K562 (cell line): ENCODE results near the gene BDH1. TPM values are rescaled to one million over a fixed set of nuclear protein-coding genes. Genes with fewer than 3 reads are reported as not detected.
"Not testable (repeated sequence)": the region's sequence is repeated elsewhere in the genome, so short reads cannot be mapped to it uniquely, and the experiment has no call there.

ENCODE experiments used
- ATAC-seq: fragments of 200-7000 bp; cut with Tn5 transposase; 3 replicates; pipeline ENCODE4 v1.9.1; 2020; ENCODE audit warnings: moderate library complexity
- BruUV-seq: library from RNA; stranded (reverse); fragments of 400-500 nt; replicated peaks from 2 replicates; lab custom pipeline; 2021; lab: Mats Ljungman, UMichigan
- CTCF ChIA-PET: fragments of 300-600 bp; formaldehyde crosslinking; extraction: SDS; loops from one replicate; lab custom pipeline; 2021; ENCODE audit warnings: low intra/inter-chr PET ratio; lab: Yijun Ruan, JAX
- POLR2A ChIA-PET: fragments of 300-600, 350-650 bp; sonication (Branson Sonifier 250); formaldehyde crosslinking; extraction: SDS; loops from one replicate; lab custom pipeline; 2021; ENCODE audit warnings: antibody characterized with exemption, inconsistent platforms; lab: Yijun Ruan, JAX
- DNase-seq, 4 experiments: peaks; one replicate each; pipeline versions ENCODE4 v3.0.0 to v3.0.0-alpha.2; 2011 to 2018; ENCODE audit warnings: low spot score in 3 of 4, mixed read lengths in 3 of 4; ENCODE audit errors: extremely low read depth in 1 of 4
- FAIRE-seq: peaks from 2 replicates; lab custom pipeline; 2011; peaks lifted over from hg19 to GRCh38; lab: Jason Lieb, UNC
- H2AFZ ChIP-seq: 2 replicates; pipeline ENCODE4 v1.6.0; 2011; ENCODE audit warnings: low read depth, low read length, control low read depth, inconsistent platforms
- H3K27ac ChIP-seq: fragments of 200-600 bp; 3 replicates; pipeline ENCODE4 v1.8.0; 2011; ENCODE audit warnings: low read depth, mild to moderate bottlenecking, control low read depth, inconsistent platforms, low read length, moderate library complexity, mixed read lengths; ENCODE audit errors: extremely low read depth
- H3K27me3 ChIP-seq, 2 experiments: fragments of 300-600 bp in 1 of 2; 2 replicates in 1 of 2; 3 replicates in 1 of 2; pipeline versions ENCODE4 v1.6.0 to v1.8.0; 2011; ENCODE audit warnings: inconsistent platforms in 2 of 2, low read length in 2 of 2, mild to moderate bottlenecking in 1 of 2, mixed read lengths in 1 of 2, moderate library complexity in 1 of 2; ENCODE audit not compliant: control insufficient read depth in 2 of 2, insufficient read depth in 2 of 2
- H3K36me3 ChIP-seq: fragments of 300-600 bp; 3 replicates; pipeline ENCODE4 v1.8.0; 2011; ENCODE audit warnings: mild to moderate bottlenecking, low read length, inconsistent platforms; ENCODE audit not compliant: control insufficient read depth, insufficient read depth
- H3K4me1 ChIP-seq, 2 experiments: fragments of 200-600 bp in 1 of 2; replicated peaks in 1 of 2; 2 replicates in 1 of 2; 3 replicates in 1 of 2; pipeline versions ENCODE4 v1.5.1 to v1.8.0; 2011; ENCODE audit warnings: inconsistent platforms in 2 of 2, low read length in 2 of 2, mild to moderate bottlenecking in 1 of 2, mixed read lengths in 1 of 2, moderate library complexity in 1 of 2; ENCODE audit not compliant: control insufficient read depth in 2 of 2, insufficient read depth in 2 of 2
- H3K4me2 ChIP-seq: 2 replicates; pipeline ENCODE4 v1.6.1; 2011; ENCODE audit warnings: low read length, control low read depth, inconsistent platforms, mixed read lengths; ENCODE audit not compliant: insufficient read depth
- H3K4me3 ChIP-seq: fragments of 200-600 bp; sonication (generic), shearing (Covaris generic); 2 replicates; pipeline ENCODE4 v1.5.1; 2016; ENCODE audit warnings: control low read depth, inconsistent platforms
- H3K79me2 ChIP-seq: fragments of 200-600 bp; 3 replicates; pipeline ENCODE4 v1.8.0; 2011; ENCODE audit warnings: low read length, inconsistent platforms; ENCODE audit not compliant: control insufficient read depth, insufficient read depth
- H3K9ac ChIP-seq, 2 experiments: 2 replicates each; pipeline versions ENCODE4 v1.6.0 to v1.6.1; 2011; ENCODE audit warnings: low read depth in 2 of 2, low read length in 2 of 2, control low read depth in 1 of 2, inconsistent platforms in 1 of 2, mild to moderate bottlenecking in 1 of 2, mixed read lengths in 1 of 2; ENCODE audit not compliant: insufficient read depth in 1 of 2
- H3K9me1 ChIP-seq: one replicate; pipeline ENCODE4 v1.6.0; 2011; ENCODE audit warnings: inconsistent platforms, mild to moderate bottlenecking, low read length, moderate library complexity; ENCODE audit not compliant: control insufficient read depth, insufficient read depth
- H3K9me3 ChIP-seq: replicated peaks from 2 replicates; pipeline ENCODE4 v1.5.1; 2011; ENCODE audit warnings: low read depth, low read length, inconsistent platforms; ENCODE audit not compliant: control insufficient read depth, insufficient read depth
- H4K20me1 ChIP-seq: replicated peaks from 2 replicates; pipeline ENCODE4 v1.6.1; 2011; ENCODE audit warnings: low read length, inconsistent platforms, mixed read lengths; ENCODE audit not compliant: control insufficient read depth, insufficient read depth
- ETV6 ChIP-seq, 3 experiments: fragments of 150-350 bp in 1 of 3; sonication (generic) in 1 of 3; formaldehyde crosslinking in 1 of 3; IDR thresholded peaks; 2 replicates each; pipeline versions ENCODE4 v1.6.1 to v1.8.0; 2014 to 2022; ENCODE audit warnings: borderline replicate concordance in 2 of 3, low read depth in 2 of 3, antibody characterized with exemption in 1 of 3, low read length in 1 of 3, mild to moderate bottlenecking in 1 of 3, missing genetic modification reagents in 1 of 3
- WGBS: fragments of 100-300 bp; shearing (Covaris generic); methylation state at CpG from one replicate; pipeline ENCODE4 v1.1.6; 2016; ENCODE audit warnings: low coverage, mixed read lengths; ENCODE audit not compliant: insufficient coverage; ENCODE audit errors: missing lambda C conversion rate; 5-methylcytosine and 5-hydroxymethylcytosine counted together
- in situ Hi-C: fragments of 300-500 bp; cut with MboI; formaldehyde crosslinking; loops from 4 replicates; pipeline ENCODE4 v1.15.0; 2018; ENCODE audit warnings: inconsistent platforms, mixed read lengths
- intact Hi-C: fragments of 100-400 bp; cut with micrococcal nuclease; formaldehyde crosslinking; loops from 2 replicates; pipeline ENCODE4 v1.14.2; 2022
- polyA plus RNA-seq, 8 experiments: library from polyadenylated mRNA; depleted of rRNA in 4 of 8; stranded (reverse) in 5 of 8; unstranded in 3 of 8; fragments of >200 nt; fragmentation: Nextera tagmentation in 2 of 8; fragmentation: Illumina TruSeq in 1 of 8; extraction: Ambion mirVana in 2 of 8; extraction: Trizol in 1 of 8; gene quantifications; 2 replicates each; pipeline versions ENCODE4 v1.2.1 to v1.2.3, GENCODE V29; 2011 to 2014; ENCODE audit warnings: inconsistent platforms in 1 of 8, missing spikeins in 1 of 8
- total RNA-seq, 7 experiments: library from RNA; depleted of rRNA in 6 of 7; stranded (reverse); fragments of >200 nt in 6 of 7; fragmentation: Illumina TruSeq in 2 of 7; extraction: Trizol in 2 of 7; gene quantifications; 2 replicates each; pipeline versions ENCODE4 v1.2.1 to v1.2.3, GENCODE V29; 2011 to 2021; ENCODE audit warnings: low replicate concordance in 1 of 7

Gene BDH1
- total and polyA plus RNA-seq, 9 of the 15 experiments (the other 6 are each of a cell fraction or from before 2014, with no cell fraction given) = 0.07 to 0.89 (median 0.12) TPM; not detected in 3

DNA sequence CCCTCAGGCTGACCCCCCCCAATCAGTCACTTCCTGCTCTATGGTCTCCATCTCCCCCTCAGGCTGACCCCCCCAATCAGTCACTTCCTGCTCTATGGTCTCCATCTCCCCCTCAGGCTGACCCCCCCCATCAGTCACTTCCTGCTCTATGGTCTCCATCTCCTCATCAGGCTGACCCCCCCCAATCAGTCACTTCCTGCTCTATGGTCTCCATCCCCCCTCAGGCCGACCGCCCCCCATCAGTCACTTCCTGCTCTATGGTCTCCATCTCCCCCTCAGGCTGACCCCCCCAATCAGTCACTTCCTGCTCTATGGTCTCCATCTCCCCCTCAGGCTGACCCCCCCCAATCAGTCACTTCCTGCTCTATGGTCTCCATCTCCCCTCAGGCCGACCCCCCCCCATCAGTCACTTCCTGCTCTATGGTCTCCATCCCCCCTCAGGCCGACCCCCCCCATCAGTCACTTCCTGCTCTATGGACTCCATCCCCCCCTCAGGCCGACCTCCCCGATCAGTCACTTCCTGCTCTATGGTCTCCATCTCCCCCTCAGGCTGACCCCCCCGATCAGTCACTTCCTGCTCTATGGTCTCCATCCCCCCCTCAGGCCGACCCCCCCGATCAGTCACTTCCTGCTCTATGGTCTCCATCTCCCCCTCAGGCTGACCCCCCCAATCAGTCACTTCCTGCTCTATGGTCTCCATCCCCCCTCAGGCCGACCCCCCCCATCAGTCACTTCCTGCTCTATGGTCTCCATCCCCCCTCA, 37.7 kb downstream of the BDH1 start:
- H4K20me1 ChIP-seq; H3K4me2 ChIP-seq; H2AFZ ChIP-seq; H3K27ac ChIP-seq; TF ChIP-seq ETV6 (CRISPR knock-in tag; IDR thresholded peaks at IDR 0.05; ENCODE audit: borderline replicate concordance): not testable (repeated sequence)
- in situ Hi-C loops = loop anchor here (25.0 kb wide), 2 partner anchors 256 to 531 kb away; no protein-coding TSS in a partner anchor
- H3K27me3 ChIP-seq = peaks cover 12 to 39% of the 10 kb centered on the region in 2 experiments; a peak in 4 of 5 replicates
- peak in 1 of 2 experiments; percentile 35; a peak in 1 of 4 replicates for TF ChIP-seq ETV6 (IDR thresholded peaks at IDR 0.05; ENCODE audit: borderline replicate concordance in 1 of 2, low read depth in 2 of 2, low read length in 1 of 2)
- TF ChIP-seq, all 486 proteins: peak for 1; not testable (repeated sequence) for 485
- H3K36me3 ChIP-seq, H3K9me3 ChIP-seq, H3K4me3 ChIP-seq, FAIRE-seq, ATAC-seq, intact Hi-C loops, BruUV-seq, DNase-seq, H3K9me1 ChIP-seq, POLR2A ChIA-PET, H3K9ac ChIP-seq, H3K79me2 ChIP-seq: not testable (repeated sequence)
- H3K4me1 ChIP-seq = peaks cover 10 to 24% of the 10 kb centered on the region in 2 experiments
- no CpG with 5 or more reads among the region's 10 CpGs for WGBS
- CTCF ChIA-PET = interaction anchor here (0.7 kb wide), 1 partner anchor 35 kb away, joined by 3 read pairs; no protein-coding TSS in a partner anchor
